Osteocyte (in vitro differentiated cells): ENCODE measurements around the gene HOMER2. TPM values are rescaled to one million over a fixed set of nuclear protein-coding genes. Genes with fewer than 3 reads are reported as not detected.

Experiments used
- DNase-seq: peaks from one replicate; pipeline ENCODE4 v3.0.0; 2021; ENCODE audit warnings: mixed read lengths; ENCODE audit not compliant: unreplicated experiment; ENCODE audit errors: extremely low spot score
- H3K27ac Mint-ChIP-seq: one replicate; pipeline ENCODE4 v1.8.0; 2021; ENCODE audit warnings: mild to moderate bottlenecking, mixed read lengths; ENCODE audit not compliant: unreplicated experiment
- H3K27me3 Mint-ChIP-seq: one replicate; pipeline ENCODE4 v1.8.0; 2021; ENCODE audit warnings: mixed read lengths; ENCODE audit not compliant: unreplicated experiment
- H3K36me3 Mint-ChIP-seq: one replicate; pipeline ENCODE4 v1.8.0; 2021; ENCODE audit warnings: mixed read lengths; ENCODE audit not compliant: unreplicated experiment
- H3K4me1 Mint-ChIP-seq: one replicate; pipeline ENCODE4 v1.8.0; 2021; ENCODE audit warnings: mixed read lengths; ENCODE audit not compliant: unreplicated experiment
- H3K4me3 Mint-ChIP-seq: one replicate; pipeline ENCODE4 v1.8.0; 2021; ENCODE audit warnings: mild to moderate bottlenecking, moderate library complexity, mixed read lengths; ENCODE audit not compliant: unreplicated experiment
- H3K9me3 Mint-ChIP-seq: one replicate; pipeline ENCODE4 v1.8.0; 2021; ENCODE audit warnings: mixed read lengths; ENCODE audit not compliant: unreplicated experiment
- CTCF ChIP-seq: fragments of 200-600 bp; sonication (generic); IDR thresholded peaks from 2 replicates; pipeline ENCODE4 v1.5.0; 2021; ENCODE audit warnings: antibody characterized with exemption, mild to moderate bottlenecking, moderate library complexity
- total RNA-seq: library from RNA; stranded (reverse); gene quantifications from 2 replicates; pipeline ENCODE4 v1.2.1, GENCODE V29; 2021

HOMER2 gene
- total RNA-seq, 1 donor from 2014 or later: 6.3 TPM

GRCh38 chr15:82880704-82881103 is 71.8 kb downstream of the HOMER2 start:
- Mint-ChIP-seq H3K27me3 (no peaks in the 10 kb centered on the region), H3K4me1 (no peaks in the 10 kb centered on the region), H3K36me3 (no peaks in the 10 kb centered on the region), H3K27ac (no peak overlapping the region), H3K4me3 (no peak overlapping the region), H3K9me3 (no peaks in the 10 kb centered on the region)
- no peak for TF ChIP-seq CTCF
- peak; percentile 59 for DNase-seq

DNA sequence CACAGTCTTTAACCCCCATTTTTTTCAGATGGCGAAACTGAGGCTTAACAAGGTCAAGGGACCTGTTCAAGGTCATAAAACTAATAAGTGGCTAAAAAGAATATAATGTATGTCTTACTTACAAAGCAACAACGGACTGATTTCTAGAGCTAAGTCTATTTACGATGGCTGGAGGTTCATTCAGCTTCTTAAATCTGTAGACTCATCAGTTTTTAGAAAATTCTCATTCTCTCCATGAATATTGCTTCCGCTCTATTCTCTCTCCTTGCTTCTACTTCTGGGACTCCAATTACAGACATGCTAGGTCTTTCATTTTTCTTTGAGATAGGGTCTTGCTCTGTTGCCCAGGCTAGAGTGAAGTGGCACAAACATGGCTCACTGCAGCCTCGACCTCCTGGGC is 74.2 kb downstream of the HOMER2 start:
- H3K27me3 Mint-ChIP-seq: no peaks in the 10 kb centered on the region
- H3K36me3 Mint-ChIP-seq: no peaks in the 10 kb centered on the region
- H3K4me1 Mint-ChIP-seq: no peaks in the 10 kb centered on the region
- no peak for TF ChIP-seq CTCF
- no peak for DNase-seq
- no peak overlapping the region for H3K27ac Mint-ChIP-seq
- no peak overlapping the region for H3K4me3 Mint-ChIP-seq
- no peaks in the 10 kb centered on the region for H3K9me3 Mint-ChIP-seq

DNA sequence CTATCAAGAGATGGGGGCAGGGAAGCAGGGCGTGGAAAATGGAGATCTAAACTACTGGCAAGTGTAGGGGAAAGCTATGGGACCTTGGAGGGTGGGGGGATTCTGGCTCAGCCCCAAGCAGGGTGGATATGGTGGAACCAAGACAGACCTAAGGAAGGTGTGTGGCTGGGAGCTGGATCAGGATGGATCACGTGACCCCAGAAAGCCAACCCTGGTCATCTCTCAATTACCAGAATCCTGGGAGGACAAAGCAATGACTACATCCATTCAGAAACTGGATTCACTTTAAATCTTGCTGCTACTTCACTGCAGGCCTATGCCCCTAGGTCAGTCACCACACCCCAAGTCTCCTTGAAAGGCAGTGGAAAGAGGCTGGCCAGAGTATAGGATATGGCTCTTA is 74.7 kb downstream of the HOMER2 start:
- no peak overlapping the region for H3K4me3 Mint-ChIP-seq
- H3K9me3 Mint-ChIP-seq: no peaks in the 10 kb centered on the region
- H3K4me1 Mint-ChIP-seq: no peaks in the 10 kb centered on the region
- no peaks in the 10 kb centered on the region for H3K36me3 Mint-ChIP-seq
- no peak overlapping the region for H3K27ac Mint-ChIP-seq
- DNase-seq: no peak
- H3K27me3 Mint-ChIP-seq: no peaks in the 10 kb centered on the region
- TF ChIP-seq CTCF: no peak

DNA sequence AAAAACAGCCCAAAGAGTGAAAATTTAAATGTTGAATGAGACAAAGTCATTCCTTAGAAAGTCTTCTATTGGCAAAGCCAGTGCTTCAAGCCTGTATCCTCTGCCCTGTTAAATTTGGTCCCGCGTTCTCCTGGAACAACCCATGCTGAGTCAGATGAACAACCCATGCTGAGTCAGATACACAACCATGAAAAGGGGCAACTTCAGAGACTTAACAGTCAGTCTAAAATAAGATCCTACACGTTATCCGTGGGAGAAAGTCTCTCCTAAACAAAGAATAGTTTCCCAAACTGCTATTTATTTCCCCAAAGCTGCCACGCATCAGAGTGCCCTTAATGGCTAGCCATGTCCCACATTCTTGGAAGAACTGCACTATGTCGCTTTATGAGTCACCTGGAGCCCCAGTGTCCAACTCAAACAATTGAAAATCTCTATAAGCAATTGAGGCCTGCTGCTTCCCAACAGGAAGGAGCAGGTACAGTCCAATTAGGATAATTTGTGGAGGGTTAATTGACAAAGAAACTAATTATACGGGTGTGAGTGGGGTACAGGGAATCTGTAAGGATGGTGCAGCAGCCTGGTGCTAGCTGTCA is 77.0 kb downstream of the HOMER2 start:
- Mint-ChIP-seq H3K27ac (no peak overlapping the region), H3K36me3 (no peaks in the 10 kb centered on the region), H3K4me1 (no peaks in the 10 kb centered on the region), H3K27me3 (no peaks in the 10 kb centered on the region), H3K4me3 (no peak overlapping the region), H3K9me3 (no peaks in the 10 kb centered on the region)
- no peak for TF ChIP-seq CTCF
- DNase-seq: no peak

GRCh38 chr15:82874961-82875360 is 77.6 kb downstream of the HOMER2 start:
- H3K4me1 Mint-ChIP-seq: no peaks in the 10 kb centered on the region
- H3K27me3 Mint-ChIP-seq: no peaks in the 10 kb centered on the region
- no peak overlapping the region for H3K4me3 Mint-ChIP-seq
- H3K27ac Mint-ChIP-seq: no peak overlapping the region
- TF ChIP-seq CTCF: no peak
- DNase-seq: peak; percentile 65
- H3K36me3 Mint-ChIP-seq: no peaks in the 10 kb centered on the region
- no peaks in the 10 kb centered on the region for H3K9me3 Mint-ChIP-seq
